HK-2 (cell line): ENCODE data around the gene SULT1E1.

ENCODE experiments used
- DNase-seq: peaks from one replicate; pipeline ENCODE4 v3.0.0-alpha.2; 2018; ENCODE audit not compliant: unreplicated experiment

The SULT1E1 gene, protein sequence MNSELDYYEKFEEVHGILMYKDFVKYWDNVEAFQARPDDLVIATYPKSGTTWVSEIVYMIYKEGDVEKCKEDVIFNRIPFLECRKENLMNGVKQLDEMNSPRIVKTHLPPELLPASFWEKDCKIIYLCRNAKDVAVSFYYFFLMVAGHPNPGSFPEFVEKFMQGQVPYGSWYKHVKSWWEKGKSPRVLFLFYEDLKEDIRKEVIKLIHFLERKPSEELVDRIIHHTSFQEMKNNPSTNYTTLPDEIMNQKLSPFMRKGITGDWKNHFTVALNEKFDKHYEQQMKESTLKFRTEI

DNA sequence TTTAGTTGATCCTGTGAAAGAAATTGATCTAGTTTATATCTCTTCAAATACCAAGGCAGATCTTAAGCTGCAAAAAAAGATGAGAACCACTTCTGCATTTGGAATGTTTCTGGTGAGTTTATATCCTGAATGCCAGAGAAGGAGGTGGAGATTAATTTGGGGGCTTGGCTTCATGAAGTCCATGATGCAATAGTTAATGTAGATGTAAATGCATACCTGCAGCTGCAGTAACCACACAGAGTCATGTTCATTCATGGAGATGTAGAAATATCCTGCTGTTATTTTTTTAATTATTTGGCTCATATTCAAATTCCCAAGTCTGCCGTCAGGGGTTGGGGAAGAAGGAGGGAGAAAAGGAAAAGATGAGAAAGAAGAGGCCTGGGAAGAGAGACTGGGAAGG lies at the start of gene SULT1E1:
Gene SULT1E1, minus strand, starts transcription at position 94 of the 400 bp plus-strand sequence. CDS start 2,501 bp downstream, outside the sequence.
- DNase-seq = no peak

DNA sequence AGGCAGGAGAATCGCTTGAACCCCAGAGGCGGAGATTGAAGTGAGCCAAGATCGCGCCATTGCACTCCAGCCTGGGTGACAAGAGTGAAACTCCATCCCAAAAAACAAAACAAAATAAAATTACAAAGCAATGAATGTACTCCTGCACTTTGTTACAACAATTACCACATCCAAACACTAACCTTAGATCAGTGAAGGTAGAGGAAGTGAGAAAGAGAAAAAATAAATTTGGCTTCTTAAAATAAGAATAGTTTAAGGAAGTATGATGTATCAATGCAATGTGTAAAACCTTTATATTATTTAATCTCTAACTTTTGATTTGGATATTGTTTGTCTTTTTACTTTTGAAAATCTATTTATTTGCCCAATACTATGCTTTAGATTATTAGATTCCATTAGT lies 49.2 kb upstream of the SULT1E1 start:
- no peak for DNase-seq

DNA sequence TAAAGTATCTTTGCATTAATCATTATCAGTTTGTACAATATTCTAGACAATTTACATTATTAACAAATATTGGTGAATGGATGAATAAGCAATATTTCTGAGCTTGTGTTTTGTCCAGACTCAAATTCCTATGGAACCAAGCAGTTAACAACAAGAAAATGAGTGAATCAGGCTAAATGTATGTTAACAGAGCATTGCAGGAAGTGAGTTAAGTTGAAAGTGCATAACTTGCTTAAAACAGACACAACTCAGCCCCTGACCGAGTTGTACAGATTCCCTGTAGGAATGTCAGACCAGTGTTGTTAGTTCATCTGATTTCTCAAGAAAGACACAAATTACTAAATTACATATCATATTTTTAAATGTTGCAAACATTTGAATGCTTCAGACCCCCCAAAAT lies 47.2 kb upstream of the SULT1E1 start:
- DNase-seq = no peak

DNA sequence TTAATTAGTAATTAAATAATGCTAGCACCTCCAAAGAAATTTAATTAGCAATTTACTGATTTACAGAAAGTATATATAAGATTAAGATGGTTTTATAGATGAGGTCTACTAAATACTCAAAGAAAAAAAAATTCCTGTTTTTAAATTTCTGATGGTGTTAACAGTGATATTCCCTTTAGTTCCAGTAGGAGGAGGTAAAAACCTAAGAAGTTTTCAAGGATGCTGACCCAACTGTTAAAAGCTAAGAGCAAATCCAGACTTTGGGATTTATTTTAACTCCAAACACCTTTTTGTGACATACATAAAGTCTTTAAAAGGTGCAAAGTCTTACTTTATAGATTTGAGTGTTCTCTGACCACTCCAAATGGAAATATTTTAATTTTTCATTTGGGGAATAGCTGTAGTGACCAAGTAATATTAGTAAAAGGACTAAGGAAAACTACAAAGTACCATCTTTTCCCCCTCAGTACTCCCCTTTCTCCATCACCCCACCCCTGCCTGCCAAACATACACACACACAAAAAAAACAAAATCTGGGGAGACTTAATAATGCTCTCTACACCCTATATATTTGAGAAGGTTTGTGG lies 36.7 kb upstream of the SULT1E1 start:
- DNase-seq = no peak

DNA sequence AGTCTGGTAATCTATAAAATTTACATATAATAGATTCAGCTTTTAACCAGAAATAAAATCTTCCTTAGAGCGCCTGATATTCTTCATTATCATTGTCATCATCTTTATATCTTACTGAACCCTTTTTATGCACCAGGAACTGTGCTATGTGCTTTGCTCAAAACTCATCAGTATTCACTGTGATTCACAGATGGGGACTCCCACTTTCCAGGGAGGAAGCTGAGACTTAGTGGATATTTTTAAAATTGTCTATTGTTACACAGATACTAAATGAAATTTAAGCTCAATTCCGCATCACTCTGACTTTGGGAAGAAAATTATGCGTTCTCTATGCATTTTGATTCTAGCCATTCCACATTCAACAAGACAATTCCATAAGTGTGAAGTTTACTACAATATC lies 34.8 kb upstream of the SULT1E1 start:
- no peak for DNase-seq

DNA sequence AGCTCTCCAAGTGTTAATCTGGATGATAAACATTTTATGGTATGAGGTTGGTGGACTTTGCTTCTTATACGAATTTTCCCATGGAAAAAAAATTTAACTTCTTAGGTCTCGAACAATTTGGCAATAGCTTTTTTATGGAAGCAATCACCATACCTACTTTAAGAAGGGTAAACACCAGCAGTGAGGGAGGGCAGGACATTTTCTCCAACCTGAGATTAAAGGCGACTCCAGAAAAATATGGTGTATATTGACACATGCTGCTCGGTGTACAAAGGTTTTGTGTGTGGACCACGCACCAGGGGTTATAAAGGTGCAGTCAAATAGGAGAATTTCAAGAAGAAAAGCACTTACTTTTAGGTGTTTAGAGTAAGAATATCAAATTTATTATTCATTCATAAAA lies 34.2 kb upstream of the SULT1E1 start:
- DNase-seq = no peak

DNA sequence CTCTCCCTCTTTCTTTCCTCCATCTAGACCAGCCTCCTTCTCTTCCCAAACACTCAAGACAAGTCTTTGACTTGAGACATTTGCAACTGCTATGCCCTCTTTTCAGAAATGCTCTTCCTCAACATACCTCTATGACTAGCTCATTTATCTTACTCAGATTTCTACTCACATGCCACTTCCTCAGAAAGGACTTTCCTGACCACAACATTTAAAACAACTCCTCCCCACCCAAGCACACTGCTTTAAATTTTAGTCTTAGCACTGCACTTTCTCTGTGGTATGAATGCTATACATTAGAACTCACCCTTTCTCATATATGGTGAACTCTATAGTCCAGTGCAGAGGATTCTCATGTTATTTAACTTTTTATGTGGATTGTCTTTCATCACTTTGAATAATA lies 28.4 kb upstream of the SULT1E1 start:
- DNase-seq = no peak

DNA sequence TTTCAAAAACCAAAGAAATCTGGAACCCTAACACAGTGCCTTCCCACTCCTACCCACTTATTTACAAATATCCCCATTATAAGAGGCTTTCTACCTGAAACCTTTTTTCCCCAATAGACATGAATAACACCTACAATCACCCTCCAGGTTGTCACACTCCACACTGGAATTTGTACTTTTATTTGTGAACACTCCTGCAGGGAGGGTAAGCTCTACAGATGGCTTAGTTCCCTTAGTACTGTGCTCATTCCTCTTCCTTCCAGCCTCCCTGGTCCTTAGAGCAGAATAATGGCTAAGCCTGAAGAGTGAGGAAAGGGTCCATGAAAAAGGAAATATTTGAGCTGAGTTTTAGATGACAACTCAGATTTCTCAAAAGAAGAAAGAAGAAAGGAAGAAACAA lies 22.2 kb upstream of the SULT1E1 start:
- no peak for DNase-seq

DNA sequence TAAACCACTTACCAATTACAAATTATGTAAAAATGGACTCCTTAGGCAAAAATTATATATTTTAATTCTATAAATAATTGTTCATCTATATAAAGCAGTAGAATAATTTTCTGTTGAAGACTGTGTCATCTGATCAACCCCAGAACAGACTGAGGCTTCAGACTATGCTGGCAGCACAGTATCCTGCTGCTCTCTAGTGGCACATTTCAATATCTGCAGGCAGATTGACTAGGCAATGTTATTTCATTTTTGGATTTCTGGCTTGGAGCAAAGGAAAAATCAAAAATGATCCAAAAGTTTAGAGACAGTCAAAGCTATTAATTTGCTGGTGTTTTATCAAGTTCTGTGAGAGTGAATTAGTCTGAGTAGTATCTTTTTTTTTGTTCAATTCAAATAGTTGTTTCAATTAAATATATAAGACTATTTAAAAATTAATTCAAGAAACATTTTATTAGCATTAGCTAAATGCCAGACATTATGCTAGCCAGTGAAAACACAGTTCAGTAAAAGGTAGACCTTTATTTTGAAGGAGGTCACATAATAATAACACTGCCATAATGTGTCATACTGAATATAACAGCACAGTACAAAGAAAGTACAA lies 21.3 kb upstream of the SULT1E1 start:
- DNase-seq = no peak

DNA sequence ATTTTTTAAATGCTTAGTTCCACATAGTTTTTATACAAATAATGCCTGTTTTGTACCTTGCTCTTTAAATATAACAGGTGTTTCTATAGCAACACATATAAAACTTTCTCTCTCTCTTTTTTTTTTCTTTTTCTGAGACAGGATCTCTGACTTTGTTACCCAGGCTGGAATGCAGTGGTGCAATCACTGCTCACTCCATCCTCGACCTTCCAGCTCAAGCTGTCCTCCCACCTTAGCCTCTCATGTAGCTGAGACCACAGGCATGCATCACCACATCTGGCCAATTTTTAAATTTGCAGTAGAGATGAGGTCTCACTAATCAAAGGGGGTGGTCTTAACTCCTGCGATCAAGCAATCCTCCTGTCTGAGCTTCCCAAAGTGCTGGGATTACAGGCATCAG lies 18.3 kb upstream of the SULT1E1 start:
- DNase-seq = no peak

DNA sequence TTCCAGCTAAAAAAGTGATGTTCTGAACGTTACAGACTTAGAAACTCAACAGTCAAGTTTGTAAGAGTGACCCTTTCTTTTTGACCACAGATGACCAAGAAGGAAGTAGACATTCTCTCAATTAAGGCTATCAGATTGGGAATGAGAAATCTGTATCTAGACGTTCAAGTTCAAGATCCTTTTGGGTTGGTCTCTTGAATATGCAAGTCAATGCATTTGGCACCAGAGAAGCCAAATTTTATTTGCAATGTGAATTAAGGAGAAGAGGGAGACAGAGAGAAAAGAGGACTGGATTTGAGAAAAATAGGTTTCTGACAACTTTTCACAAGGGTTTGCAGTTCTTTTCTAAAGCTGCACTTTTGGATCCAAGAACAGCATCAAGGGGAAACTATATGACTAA lies 17.5 kb upstream of the SULT1E1 start:
- DNase-seq = no peak

DNA sequence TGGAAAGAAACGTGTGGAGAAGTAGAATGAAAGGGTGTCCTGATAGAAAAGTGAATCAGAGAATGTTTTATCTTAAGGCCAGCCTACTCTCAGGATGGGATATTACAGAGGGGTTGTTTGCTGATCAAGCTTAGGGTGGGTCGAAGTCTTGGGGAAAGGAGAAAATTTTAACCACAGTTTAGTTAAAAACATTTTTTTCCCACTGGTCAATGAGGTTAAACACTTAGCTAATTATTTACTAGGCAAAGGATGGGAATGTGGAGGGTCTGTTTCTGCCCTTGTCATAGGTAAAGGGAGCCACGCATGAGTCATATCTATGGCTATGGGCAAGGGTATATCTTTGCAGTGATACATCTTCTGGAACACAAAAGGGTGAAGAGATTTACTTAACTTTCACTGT lies 16.1 kb upstream of the SULT1E1 start:
- no peak for DNase-seq

DNA sequence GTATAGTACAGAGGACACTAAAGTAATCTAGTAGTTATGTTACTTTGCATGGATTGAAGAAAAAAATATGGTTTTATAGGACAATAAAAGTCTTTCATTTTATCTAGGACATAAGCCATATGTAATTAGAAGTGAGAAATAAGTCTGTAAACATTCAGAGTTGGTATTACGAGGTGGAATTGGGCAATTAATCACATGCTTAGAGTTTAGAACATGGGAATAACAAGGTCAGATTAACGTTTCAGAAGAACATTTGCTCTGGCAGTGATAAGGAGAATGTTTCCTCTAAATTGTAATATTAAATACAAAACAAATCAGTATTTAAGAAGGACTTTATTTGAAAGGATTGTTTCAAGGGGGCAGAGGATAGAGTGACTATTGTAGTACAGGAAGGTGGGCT lies 15.6 kb upstream of the SULT1E1 start:
- no peak for DNase-seq

DNA sequence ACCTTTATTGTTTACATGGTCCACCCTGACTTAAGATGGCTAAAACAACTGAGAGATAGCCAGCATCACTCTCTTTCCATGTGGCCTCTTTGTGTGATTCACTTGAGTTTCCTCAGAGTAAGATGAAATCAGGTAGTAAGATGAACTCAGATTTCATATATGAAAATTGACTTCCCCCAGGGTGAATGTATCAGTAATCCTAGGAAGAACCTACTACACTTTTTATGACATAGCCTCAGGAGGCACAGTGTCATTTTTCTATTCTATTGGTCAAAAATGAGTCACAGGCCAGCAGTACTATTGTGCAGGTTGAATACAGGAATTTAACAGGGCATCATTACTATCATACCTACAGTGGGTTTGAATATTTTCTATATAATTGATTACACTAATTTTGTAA lies 14.6 kb upstream of the SULT1E1 start:
- DNase-seq = no peak

DNA sequence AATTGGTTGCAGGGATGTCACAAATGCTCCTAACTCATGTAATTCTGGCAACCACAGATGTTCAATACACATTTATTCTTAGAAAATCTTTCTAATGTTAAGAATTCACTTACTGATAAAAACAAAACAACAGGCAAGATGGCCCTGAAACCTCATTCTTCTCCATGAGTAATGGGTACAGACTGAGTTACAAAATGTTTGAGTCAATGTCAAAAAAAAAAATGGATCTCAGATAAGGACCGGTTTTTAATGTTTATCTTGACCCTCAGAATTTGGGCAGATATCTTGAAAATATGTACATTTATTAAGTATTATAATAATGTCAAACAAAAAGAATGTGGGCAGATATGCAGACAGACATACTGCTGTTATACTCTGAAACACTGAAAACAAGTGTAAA lies 1.8 kb upstream of the SULT1E1 start:
- no peak for DNase-seq

DNA sequence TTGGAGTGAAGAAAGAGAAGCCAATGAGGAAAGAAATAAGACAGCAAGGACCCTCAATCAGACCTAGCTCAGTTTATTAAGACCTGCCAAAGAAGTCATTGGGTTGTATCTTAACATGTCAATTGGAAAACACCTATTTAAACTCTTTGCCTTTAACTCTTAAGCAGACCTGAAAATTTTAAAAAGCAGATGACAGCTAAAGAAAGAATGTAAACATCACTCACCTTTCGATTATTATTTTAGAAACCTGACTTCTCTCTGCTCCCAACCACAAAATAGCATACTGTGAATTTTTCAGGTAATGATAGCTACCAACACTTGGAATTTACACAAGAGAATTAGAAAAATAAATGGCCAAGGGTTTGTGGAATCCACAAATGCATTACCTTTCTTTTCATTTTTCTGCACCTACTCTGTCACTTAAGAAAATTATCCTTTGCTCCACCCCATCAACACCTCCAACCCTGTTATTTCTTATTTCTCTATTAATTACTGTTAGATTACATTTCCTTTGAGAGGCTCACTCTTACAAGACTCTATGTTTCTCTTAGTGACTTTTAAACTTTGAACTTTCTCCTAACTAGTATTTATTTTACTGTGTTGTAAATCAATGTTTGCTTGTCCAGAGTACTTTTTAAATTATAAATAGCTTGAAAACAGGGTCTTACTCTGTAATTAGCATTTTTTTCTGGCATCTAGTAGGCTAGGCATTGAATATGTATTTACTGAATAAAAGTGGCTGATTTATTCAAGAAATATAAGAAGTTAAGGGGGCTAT lies 765 bp upstream of the SULT1E1 start:
- no peak for DNase-seq

DNA sequence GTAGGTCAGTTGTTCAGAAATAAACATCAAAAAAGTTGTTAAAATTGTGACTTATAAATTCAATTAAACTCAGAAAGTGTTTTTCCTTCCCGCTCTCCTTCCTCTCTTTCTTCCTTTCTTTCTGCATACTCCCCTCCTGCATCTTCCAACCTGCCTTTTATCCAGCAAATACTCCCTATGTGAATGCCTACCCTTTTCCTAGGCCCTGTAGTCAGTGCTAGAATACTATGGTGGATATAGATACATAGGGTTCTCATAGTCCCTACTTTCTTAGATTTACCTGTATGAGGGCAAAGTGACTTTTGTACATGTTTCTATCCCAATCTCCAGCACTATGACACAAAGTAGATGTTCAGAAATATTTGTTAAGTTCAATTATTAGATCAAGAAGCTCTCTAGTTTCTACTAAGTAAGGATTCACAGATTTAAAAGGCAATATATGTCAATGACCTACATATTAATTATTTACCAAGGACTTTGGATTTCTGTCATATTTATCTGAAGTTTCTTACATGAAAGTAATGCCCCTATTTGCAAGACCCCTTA lies 732 bp downstream of the SULT1E1 start:
- no peak for DNase-seq

DNA sequence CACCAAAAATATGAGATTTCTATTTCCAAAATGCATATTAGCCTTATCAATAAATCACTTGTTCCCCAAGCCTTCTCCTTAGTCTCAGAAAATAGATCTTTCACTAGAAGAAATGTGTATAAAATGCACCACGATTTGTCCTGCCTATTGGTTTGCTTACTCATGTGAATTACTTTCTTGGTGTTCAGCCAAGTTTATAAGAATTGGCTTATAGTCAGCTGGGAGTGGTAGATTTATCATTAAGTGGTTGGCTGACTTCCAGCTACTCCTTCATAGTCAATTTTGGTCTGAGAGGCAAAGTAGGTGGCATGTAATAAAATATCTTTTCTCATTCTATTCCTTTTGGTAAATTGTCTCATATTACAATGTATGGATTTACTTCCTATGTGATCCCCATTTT lies 1.3 kb downstream of the SULT1E1 start:
- no peak for DNase-seq

DNA sequence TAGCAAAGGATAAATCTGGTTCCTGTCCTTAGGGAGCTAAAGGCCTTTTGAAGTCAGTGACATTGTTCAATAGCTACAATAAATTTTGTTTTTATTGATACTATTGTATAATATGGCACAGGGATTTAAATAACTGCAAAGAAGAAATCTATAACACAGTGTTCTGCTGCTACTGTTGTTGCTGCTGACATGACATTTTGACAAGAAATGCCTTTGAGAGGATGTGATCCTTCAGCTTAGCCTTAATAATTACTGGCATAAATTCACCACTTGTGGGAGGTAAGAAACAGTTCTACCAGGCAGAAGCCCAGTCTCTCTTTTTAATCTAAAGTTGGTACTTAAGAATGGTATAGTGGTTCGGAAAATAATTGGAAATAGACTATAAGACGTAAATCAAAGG lies 4.1 kb downstream of the SULT1E1 start:
- no peak for DNase-seq

DNA sequence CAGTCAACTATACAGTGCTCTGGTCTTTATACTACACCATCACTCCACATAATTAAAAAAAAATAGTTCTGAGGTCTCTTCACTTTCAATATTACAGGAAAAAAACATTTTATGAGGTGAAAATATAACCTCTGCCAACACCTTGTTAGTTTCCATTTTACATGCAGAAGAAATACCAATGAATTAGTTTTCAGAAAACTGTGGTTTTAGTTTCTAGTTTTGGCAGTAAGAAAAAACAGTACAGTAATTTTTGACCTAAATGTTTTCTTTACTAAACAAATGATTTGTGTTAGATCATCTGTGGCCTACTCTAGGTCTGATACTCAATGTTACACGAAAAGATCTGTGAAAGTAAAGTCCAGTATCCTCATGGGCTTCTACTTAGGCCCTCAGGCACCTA lies 10.0 kb downstream of the SULT1E1 start:
- DNase-seq = no peak

DNA sequence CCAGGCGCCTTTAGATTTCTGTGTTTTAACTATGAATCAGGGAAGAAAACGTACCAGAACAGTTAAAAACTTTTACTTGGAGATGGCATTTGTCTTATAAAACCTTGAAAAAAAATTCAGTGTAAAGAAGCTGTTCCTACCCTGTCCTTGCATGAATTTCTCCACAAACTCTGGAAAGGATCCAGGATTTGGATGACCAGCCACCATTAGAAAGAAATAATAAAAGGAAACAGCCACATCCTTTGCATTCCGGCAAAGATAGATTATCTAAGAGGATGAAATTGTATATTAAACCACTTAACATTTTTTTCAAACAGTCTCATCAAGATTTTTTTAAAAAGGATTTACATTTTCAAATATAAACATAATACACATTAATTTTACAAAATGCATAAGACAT lies 10.6 kb downstream of the SULT1E1 start:
- no peak for DNase-seq

DNA sequence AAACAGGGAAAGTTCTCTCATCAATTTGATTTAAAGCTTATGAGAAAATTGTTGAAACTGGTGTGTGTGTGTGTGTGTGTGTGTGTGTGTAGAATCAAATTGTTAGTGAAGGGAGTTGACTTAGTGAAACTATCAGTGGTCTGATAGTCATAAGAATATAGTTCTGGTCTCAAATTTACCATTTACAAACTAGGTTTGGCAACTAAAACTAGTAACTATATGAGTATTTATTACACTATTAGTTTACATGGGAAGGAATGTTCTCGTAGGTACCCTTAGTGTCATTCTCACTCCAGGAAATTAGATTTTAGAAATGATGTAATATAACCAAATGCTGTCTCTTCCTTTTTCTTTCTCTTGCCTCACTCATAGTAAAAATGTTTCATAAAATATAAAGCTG lies 11.9 kb downstream of the SULT1E1 start:
- DNase-seq = no peak

DNA sequence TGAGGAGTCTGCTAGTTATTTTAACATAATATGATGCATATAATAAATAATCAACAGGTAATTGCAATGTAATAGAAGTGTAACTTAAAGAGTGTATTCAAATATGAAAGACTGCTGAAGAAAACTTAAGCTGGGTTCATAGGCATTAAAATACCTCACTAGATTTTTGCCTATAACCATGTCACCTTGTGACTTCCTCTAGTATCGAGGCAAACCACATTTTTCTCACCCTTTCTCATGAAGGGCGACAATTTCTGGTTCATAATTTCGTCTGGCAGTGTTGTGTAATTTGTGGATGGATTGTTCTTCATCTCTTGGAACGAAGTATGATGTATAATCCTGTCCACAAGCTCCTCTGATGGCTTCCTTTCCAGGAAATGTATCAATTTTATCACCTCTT lies 16.0 kb downstream of the SULT1E1 start:
- DNase-seq = no peak
